Endothelial cell of umbilical vein (primary cell): Measurements from ENCODE around the gene GCNT2. TPM values are rescaled to one million over a fixed set of nuclear protein-coding genes. Genes with fewer than 3 reads are reported as not detected.

Source experiments
- BruUV-seq: library from RNA; stranded (reverse); fragments of 400-500 nt; replicated peaks from 2 replicates; lab custom pipeline; 2021; lab: Mats Ljungman, UMichigan
- CTCF ChIA-PET: fragments of 300-600, 350-600 bp; sonication (Branson Sonifier 250); formaldehyde crosslinking; loops from one replicate; lab custom pipeline; 2021; ENCODE audit warnings: antibody characterized with exemption, inconsistent platforms; lab: Charles Lee
- POLR2A ChIA-PET: fragments of 300-600, 350-600 bp; sonication (Branson Sonifier 250); formaldehyde crosslinking; loops from one replicate; lab custom pipeline; 2021; ENCODE audit warnings: antibody characterized with exemption, inconsistent platforms; lab: Charles Lee
- DNase-seq: peaks from one replicate; pipeline ENCODE4 v3.0.0-alpha.2; 2011; ENCODE audit warnings: low read depth, low spot score
- FAIRE-seq: peaks from 2 replicates; lab custom pipeline; 2011; peaks lifted over from hg19 to GRCh38; lab: Jason Lieb, UNC
- H2AFZ ChIP-seq: 2 replicates; pipeline ENCODE4 v1.6.0; 2012; ENCODE audit warnings: low read depth, low read length, control low read depth, inconsistent platforms
- H3K27ac ChIP-seq: 2 replicates; pipeline ENCODE4 v1.5.1; 2011; ENCODE audit warnings: low read depth, mild to moderate bottlenecking, control low read depth, low read length, moderate library complexity; ENCODE audit not compliant: insufficient read depth
- H3K27me3 ChIP-seq, 2 experiments: 2 replicates each; pipeline versions ENCODE4 v1.6.0 to v1.6.1; 2011; ENCODE audit warnings: low read length in 2 of 2, mixed read lengths in 1 of 2; ENCODE audit not compliant: control insufficient read depth in 2 of 2, insufficient read depth in 2 of 2
- H3K36me3 ChIP-seq, 2 experiments: 2 replicates in 1 of 2; 3 replicates in 1 of 2; pipeline ENCODE4 v1.5.1; 2011; ENCODE audit warnings: low read length in 2 of 2, mild to moderate bottlenecking in 1 of 2, moderate library complexity in 1 of 2; ENCODE audit not compliant: control insufficient read depth in 2 of 2, insufficient read depth in 2 of 2; ENCODE audit errors: extremely low read depth in 1 of 2
- H3K4me1 ChIP-seq: 3 replicates; pipeline ENCODE4 v1.5.1; 2011; ENCODE audit warnings: mild to moderate bottlenecking, low read length; ENCODE audit not compliant: control insufficient read depth, insufficient read depth; ENCODE audit errors: extremely low read depth
- H3K4me2 ChIP-seq: 2 replicates; pipeline ENCODE4 v1.6.1; 2011; ENCODE audit warnings: low read length, control low read depth, mixed read lengths; ENCODE audit not compliant: insufficient read depth
- H3K4me3 ChIP-seq, 3 experiments: fragments of 200-600 bp in 1 of 3; sonication (generic), shearing (Covaris generic) in 1 of 3; replicated peaks in 1 of 3; 2 replicates each; pipeline ENCODE4 v1.5.1; 2011 to 2016; ENCODE audit warnings: control low read depth in 3 of 3, low read length in 3 of 3, mild to moderate bottlenecking in 2 of 3, inconsistent platforms in 1 of 3, low read depth in 1 of 3, moderate library complexity in 1 of 3; ENCODE audit not compliant: insufficient read depth in 1 of 3
- H3K79me2 ChIP-seq: 2 replicates; pipeline ENCODE4 v1.6.0; 2012; ENCODE audit warnings: low read length, inconsistent platforms; ENCODE audit not compliant: control insufficient read depth, insufficient read depth
- H3K9ac ChIP-seq: replicated peaks from 2 replicates; pipeline ENCODE3; 2011; ENCODE audit warnings: low read length, control low read depth; ENCODE audit not compliant: insufficient read depth; ENCODE audit errors: extremely low read depth
- H3K9me1 ChIP-seq: replicated peaks from 3 replicates; pipeline ENCODE4 v1.6.0; 2011; ENCODE audit warnings: mild to moderate bottlenecking, low read length; ENCODE audit not compliant: control insufficient read depth, insufficient read depth; ENCODE audit errors: extremely low read depth
- H3K9me3 ChIP-seq: replicated peaks from 2 replicates; pipeline ENCODE4 v1.5.1; 2012; ENCODE audit warnings: low read length, inconsistent platforms; ENCODE audit not compliant: control insufficient read depth, insufficient read depth
- H4K20me1 ChIP-seq: replicated peaks from 2 replicates; pipeline ENCODE3; 2011; ENCODE audit warnings: mild to moderate bottlenecking, low read length; ENCODE audit not compliant: control insufficient read depth, insufficient read depth; ENCODE audit errors: extremely low read depth
- EZH2 ChIP-seq: IDR thresholded peaks from 2 replicates; pipeline ENCODE4 v1.6.1; 2012; ENCODE audit warnings: borderline replicate concordance, low read depth, mild to moderate bottlenecking, moderate library complexity, low read length, inconsistent platforms; ENCODE audit not compliant: severe bottlenecking
- FOS ChIP-seq: IDR thresholded peaks from 2 replicates; pipeline ENCODE4 v1.6.1; 2011; ENCODE audit warnings: mild to moderate bottlenecking, low read length, moderate library complexity, borderline replicate concordance; ENCODE audit not compliant: insufficient read depth
- GATA2 ChIP-seq: IDR thresholded peaks from 2 replicates; pipeline ENCODE4 v1.7.0; 2011; ENCODE audit warnings: low read depth, mild to moderate bottlenecking, moderate library complexity, mixed read lengths, low read length; ENCODE audit not compliant: insufficient read length, insufficient read depth
- JUN ChIP-seq: IDR thresholded peaks from 2 replicates; pipeline ENCODE4 v1.6.1; 2011; ENCODE audit warnings: borderline replicate concordance, low read depth; ENCODE audit not compliant: insufficient read length, insufficient read depth
- MYC ChIP-seq: IDR thresholded peaks from one replicate; pipeline ENCODE4 v1.6.1; 2011; ENCODE audit warnings: mild to moderate bottlenecking, low read depth, low read length
- POLR2A ChIP-seq: IDR thresholded peaks from 2 replicates; pipeline ENCODE4 v1.6.1; 2012; ENCODE audit warnings: low read depth, mild to moderate bottlenecking, control low read depth, low read length
- POLR2AphosphoS5 ChIP-seq: IDR thresholded peaks from 2 replicates; pipeline ENCODE4 v1.6.1; 2012; ENCODE audit warnings: low read depth, mild to moderate bottlenecking, control low read depth, low read length, moderate library complexity; ENCODE audit not compliant: insufficient read depth
- dilution Hi-C: fragments of 300-500 bp; cut with MboI; formaldehyde crosslinking; loops from one replicate; pipeline ENCODE4 v1.15.0; 2019; ENCODE audit warnings: low sequenced_read_pairs; ENCODE audit not compliant: extremely low pct_ligation_motif_present
- intact Hi-C: fragments of 100-400 bp; cut with micrococcal nuclease; formaldehyde crosslinking; loops from one replicate; pipeline ENCODE4 v1.10.0; 2022
- polyA plus RNA-seq, 4 experiments: library from polyadenylated mRNA; depleted of rRNA in 3 of 4; stranded (reverse) in 3 of 4; unstranded in 1 of 4; fragments of >200 nt; gene quantifications; 2 replicates each; pipeline versions ENCODE4 v1.2.1 to v1.2.3, GENCODE V29; 2011 to 2012; ENCODE audit warnings: missing spikeins in 1 of 4
- total RNA-seq: library from RNA; stranded (reverse); gene quantifications from 2 replicates; pipeline ENCODE4 v1.2.3, GENCODE V29; 2021
- TF ChIP-seq, protein P1 (sequence below), 2 donors: IDR thresholded peaks; 1 replicate in 1 of 2; 2 replicates in 1 of 2; pipeline ENCODE4 v1.5.1; 2011; ENCODE audit warnings: low read length in 2 of 2, mild to moderate bottlenecking in 2 of 2, moderate library complexity in 2 of 2, control low read depth in 1 of 2, inconsistent platforms in 1 of 2, low read depth in 1 of 2; ENCODE audit not compliant: insufficient read depth in 1 of 2; ENCODE audit errors: extremely low read depth in 1 of 2
- TF ChIP-seq, protein P2 (sequence below): IDR thresholded peaks from 2 replicates; pipeline ENCODE4 v1.6.1; 2011; ENCODE audit not compliant: insufficient read depth, insufficient read length

Gene GCNT2
- total and polyA plus RNA-seq, 2 donors (not counting 3 experiments of a cell fraction or from before 2014, with no cell fraction given) = 3.8 to 10.9 TPM

- no TSS peak for BruUV-seq
- Histone ChIP-seq H3K4me2 (no peak overlapping the region), H3K27ac (no peak overlapping the region), H3K36me3 (no peaks in the 10 kb centered on the region), H3K9me3 (no peaks in the 10 kb centered on the region), H3K9me1 (no peaks in the 10 kb centered on the region), H3K4me1 (peaks cover 32% of the 10 kb centered on the region), H3K79me2 (no peaks in the 10 kb centered on the region), H4K20me1 (no peaks in the 10 kb centered on the region), H2AFZ (no peak overlapping the region), H3K4me3 (no peak overlapping the region), H3K27me3 (no peaks in the 10 kb centered on the region), H3K9ac (no peak overlapping the region)
- ChIA-PET POLR2A (no interaction called here), CTCF (interaction anchor here (0.7 kb wide), 1 partner anchor 251 kb away, joined by 3 read pairs; no protein-coding TSS in a partner anchor)
- FAIRE-seq = no peak
- intact Hi-C loops = no loop called here
- TF ChIP-seq EZH2 (no peak), MYC (no peak), FOS (no peak), POLR2A (no peak), JUN (no peak), GATA2 (no peak), POLR2AphosphoS5 (no peak)
- TF ChIP-seq, protein P1, sequence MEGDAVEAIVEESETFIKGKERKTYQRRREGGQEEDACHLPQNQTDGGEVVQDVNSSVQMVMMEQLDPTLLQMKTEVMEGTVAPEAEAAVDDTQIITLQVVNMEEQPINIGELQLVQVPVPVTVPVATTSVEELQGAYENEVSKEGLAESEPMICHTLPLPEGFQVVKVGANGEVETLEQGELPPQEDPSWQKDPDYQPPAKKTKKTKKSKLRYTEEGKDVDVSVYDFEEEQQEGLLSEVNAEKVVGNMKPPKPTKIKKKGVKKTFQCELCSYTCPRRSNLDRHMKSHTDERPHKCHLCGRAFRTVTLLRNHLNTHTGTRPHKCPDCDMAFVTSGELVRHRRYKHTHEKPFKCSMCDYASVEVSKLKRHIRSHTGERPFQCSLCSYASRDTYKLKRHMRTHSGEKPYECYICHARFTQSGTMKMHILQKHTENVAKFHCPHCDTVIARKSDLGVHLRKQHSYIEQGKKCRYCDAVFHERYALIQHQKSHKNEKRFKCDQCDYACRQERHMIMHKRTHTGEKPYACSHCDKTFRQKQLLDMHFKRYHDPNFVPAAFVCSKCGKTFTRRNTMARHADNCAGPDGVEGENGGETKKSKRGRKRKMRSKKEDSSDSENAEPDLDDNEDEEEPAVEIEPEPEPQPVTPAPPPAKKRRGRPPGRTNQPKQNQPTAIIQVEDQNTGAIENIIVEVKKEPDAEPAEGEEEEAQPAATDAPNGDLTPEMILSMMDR (IDR thresholded peaks at IDR 0.05; ENCODE audit: extremely low read depth in 1 of 2, insufficient read depth in 1 of 2, low read depth in 1 of 2, low read length in 2 of 2) = no peak
- TF ChIP-seq, protein P2, sequence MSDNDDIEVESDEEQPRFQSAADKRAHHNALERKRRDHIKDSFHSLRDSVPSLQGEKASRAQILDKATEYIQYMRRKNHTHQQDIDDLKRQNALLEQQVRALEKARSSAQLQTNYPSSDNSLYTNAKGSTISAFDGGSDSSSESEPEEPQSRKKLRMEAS = no peak
- dilution Hi-C loops = no loop called here
- DNase-seq = no peak
These were observed 4.2 kb upstream of the GCNT2 start for GRCh38 chr6:10516953-10517352.
